Stimulated activated CD4-positive, alpha-beta T cell treated with anti-CD3 and anti-CD28 coated beads, Interleukin-12 subunit alpha, Interleukin-12 subunit beta, amount 100 ng/mL, for 24 hours (primary cell): Measurements from ENCODE around the gene PTPRT.

Experiments used
- DNase-seq, 2 experiments: peaks; one replicate each; pipeline ENCODE4 v3.0.0-alpha.2; 2020; ENCODE audit warnings: low read depth in 2 of 2

PTPRT gene

DNA sequence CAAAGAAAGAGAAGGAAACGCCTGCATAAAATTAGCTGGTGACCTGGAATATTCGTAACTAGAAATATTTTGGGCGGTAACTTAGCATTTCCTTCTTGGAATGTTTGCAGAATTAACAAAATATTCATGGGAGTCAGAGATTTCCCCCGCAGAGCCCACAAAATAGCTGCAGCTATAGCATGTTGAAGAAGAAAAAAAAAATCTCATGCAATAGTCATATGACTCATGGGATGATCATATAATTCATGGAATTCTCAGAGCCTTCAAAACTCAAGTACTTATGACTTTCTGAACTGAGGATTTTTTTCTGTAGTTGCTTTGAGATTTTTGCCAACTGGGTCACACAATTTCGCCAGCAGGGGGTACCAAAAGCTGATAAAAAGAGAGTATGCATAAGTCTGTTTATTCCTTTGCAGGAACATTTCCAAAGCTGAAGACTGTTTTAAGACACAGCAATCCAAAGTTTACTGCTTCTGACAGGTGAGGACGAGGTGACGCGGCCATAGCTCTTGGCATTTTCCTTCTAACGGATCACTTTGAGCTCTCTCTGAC is 985.5 kb downstream of the PTPRT start:
- DNase-seq = no peak

DNA sequence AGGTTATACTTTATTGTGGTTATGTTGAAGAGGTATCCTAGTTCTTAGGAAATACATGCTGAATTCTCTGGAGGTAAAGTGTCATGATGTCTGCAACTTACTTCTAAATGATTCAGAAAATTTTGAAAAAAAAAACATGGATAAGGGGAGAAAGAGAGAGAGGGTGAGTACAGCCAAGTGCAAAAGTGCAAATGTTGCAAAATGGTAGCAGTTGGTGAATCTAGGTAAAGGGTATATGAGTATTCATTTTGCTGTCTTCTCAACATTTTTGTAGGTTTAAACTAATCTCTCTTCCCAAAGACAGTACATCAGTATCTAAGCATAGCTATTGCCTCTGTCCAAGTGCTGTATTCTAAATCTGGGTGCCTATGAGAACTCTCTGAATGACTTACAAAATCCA is 992.1 kb downstream of the PTPRT start:
- no peak for DNase-seq

DNA sequence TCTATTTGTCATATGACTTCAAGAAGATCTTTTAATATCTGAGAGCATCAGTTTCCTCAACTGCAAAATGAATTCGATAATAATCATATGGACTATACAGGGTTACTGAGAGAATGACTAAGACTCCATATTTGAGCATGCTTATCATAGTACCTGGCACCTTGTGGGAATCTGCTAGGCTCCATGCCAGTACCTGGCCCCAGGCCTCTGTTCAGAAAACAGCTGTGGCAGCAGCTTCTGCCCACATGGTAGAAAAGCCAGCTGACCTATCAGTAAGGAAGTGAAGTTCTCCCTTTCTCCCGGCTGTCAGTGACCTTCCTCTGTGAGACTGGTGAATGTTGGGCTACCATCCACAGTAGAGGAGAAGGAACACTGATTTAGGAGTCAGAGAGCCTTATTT is 996.6 kb downstream of the PTPRT start:
- DNase-seq = no peak

DNA sequence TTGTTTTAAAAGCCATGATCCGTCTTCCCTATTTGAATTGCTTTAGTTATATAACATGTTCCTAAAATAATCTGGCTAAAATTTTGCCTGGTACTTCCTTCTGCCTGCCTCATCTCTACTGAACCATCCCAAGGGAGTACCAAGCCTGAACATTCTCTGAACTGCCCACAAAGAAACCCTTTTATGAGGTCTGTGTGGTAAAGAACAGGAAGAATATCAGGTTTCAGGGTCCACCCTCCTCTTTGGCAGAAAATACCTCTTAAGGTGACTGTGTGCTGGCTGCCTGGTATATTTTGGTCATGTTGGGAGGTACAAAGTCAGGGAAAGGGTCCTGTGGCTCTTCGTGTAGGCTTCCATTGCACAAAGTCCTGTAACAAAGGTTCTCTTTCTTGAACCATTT is 997.4 kb downstream of the PTPRT start:
- DNase-seq = no peak

DNA sequence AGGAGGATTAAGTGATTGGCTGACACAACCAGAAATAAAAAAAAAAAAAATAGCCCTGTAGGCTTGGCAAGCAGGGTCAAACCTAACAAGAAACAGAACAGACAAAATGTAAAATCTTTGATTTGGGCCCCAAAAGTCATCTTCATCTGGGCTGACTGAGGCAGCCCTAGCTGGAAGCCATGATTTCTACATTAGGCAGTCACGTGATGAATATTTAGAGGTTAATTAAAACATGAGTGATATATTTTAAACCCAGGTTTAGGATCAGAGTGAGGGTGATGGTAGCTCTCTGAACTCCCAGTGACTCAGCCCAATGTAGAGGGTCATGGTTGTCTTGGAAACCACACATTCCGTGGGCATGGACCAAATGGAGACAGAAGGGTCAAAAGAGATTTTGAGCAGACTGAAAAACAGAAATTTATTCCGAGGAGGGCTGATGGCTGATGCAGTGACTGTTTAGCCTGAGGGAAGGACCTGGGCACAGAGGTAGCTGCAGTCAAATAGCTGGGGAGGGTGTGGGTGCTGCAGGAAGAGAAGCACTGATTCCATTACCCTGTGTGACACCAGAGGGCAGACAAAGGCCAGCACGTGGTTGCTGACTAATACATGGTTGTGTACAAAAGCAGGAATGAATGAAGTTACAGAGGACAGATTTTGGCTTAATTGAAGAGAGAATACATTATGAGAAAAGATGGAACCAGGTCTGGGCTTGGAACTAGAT is 998.4 kb downstream of the PTPRT start:
- DNase-seq = no peak

DNA sequence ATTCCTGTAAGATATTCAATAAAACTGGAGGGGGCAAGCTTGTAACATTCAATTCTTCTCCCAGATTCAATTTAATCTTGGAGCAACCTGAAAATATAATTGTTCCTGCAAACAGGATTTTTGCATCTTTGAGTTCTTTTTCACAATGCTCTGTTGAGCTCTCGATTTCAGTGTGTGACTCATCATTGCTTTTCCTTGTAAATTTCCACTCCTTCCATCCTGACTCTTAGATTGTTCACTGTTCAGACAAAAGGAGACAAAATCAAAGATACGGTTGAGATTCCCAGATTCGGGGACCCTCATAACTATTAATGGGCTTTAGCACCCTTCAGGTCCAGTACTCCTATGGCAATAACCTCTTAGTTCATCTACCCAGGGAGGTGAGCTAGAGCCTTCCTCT is 999.6 kb downstream of the PTPRT start:
- no peak for DNase-seq

DNA sequence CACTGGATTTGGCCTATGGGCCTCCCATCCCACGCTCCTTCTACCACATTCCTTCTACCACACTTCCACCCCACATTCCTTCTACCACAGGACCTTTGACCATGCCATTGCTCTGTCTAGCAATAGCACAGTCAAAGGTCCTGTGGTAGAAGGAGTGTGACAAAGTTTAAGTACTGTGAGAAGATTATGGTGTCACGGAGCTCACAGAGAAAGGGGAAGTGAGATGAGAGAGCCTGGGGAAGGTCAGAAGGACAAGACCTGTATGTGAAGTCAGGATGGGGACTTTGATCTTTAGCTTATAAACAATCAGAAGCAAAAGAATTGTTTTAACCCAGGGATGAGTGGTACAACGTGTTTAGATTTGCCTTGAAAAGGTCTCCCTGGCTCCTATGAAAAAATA is 1003.4 kb downstream of the PTPRT start:
- no peak for DNase-seq

DNA sequence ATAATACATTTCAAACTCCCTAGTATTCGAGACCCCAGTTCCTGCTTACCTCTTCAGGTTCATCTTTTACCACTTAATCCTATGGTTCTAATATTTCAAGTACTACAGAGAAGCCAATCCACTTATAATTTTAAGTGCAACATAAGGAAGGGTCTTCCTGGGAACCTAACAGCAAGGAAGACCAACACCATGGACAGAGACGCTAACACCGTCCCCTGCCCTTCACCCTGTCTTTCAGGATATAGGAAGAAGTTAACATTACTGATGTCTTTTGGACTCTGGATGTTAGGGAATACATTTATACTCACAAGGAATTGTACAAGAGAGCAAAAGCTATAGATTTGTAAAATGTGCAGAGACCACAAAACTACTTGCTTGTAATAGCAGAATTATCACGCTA is 1006.6 kb downstream of the PTPRT start:
- no peak for DNase-seq

DNA sequence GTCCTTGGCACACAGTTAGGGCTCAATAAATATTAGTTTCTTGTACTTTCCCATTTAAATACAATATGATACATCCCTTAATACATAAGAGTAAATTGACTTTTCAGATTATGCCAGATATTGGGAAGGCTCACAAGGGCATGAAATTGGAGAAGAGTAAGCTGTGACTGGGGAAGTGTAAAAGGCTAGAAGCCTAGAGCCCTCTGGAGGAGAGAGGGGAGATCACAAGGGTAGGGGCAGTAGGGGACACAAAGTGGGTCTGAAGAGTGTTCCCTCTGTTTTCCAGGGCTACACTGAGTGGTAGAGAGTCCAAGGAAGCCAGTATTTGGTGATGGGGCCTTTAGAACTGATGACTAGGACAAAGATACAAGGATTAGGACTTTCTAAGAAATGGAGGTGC is 1008.6 kb downstream of the PTPRT start:
- DNase-seq = no peak

DNA sequence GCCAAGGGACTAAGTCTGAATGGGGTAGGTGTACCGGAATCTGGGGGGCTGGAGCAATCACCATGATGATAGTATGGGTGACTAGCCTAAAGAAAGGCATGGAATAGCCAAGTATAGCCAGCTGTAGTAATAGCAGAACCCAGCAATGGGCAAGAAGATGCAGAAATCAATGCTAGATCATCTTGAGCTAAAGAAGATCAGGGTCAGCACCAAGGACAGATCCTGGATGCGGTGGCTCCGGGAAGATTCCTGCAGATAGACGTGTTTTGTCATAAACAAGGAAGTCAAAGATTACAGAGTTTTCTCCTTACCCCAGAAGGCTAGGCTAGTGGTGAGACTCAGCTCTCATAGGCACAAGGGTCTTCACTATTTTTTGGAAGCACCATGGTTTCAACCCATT is 1009.9 kb downstream of the PTPRT start:
- no peak for DNase-seq

DNA sequence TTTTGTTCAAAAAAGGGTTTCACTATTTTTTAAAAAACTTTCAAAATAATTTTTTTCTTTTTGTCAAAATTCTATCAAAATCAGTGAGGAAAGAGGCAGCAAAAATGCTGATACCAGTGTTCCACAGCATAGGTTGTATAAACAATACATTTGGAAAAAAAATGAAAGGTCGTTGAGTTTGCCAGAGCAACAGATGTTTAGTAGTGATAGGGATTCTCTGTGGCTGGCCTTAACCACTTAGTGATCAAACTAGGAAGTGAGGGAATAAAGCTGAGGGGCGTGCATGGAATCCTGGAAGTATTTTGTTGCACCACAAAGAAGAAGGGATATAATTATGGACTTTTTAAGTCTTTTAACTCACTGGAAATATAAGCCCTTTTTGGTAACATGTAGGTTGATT is 1016.3 kb downstream of the PTPRT start:
- no peak for DNase-seq

DNA sequence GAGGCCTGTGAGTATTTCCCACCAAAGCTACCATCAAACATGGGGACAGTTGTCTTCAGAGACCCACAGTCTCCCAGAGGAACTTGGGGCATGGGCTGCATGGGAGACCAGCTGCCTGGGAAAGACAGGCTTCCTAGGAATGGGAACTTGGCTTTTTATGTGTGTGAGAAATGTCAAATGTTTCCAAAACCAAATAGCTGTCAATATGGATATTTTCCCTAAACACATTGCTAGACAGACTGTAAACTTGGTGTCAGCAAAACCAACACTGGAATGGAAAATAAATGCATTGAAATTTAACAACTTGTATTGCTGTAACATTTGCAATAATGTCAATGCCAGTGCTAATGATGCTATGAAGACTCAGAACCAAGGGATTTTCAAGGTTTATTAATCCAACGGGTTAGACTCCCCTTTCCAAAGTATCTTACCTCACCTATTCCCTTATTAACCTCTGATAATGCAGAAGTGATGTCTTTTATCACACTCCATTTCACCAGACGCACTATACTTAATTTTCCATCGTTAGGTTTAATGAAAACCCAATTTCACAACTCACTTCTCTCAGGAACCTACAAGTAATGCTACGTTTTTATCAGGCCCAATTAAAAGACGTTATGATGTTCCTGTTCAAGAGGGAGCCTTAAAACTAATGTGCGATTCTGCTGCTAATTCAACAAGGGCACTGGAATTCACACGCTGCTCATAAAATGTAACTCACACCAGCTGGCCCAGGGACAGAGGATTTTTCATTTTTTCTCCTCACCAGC is 1025.4 kb downstream of the PTPRT start:
- DNase-seq = no peak

DNA sequence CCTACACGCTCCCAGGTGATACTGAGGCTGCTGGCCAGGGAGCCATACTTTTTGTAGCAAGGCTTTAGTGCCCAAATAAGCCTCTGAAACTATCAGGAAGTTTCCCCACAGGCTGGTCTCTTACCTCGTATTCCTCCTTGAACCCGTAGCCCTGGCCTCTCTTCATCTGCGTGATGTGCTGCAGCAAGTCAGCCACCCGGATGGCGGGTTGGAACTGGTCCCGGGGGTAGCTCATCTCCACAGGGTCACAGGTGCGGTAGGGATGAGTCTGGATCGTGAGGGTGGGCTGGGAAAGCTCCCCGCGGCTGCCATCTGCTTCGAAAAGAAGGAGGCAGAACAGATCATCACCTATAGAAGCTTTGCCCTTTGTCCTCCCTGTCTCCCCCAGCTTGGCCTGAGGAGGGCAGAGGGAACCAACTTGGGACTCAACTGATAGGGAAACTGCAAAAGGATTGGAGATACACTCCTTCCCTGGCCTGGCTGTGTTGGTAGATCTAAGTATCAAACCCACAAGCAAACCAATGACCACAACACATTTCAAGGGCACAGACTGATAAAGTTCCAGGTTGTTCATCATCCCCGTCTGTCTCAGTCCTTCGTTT is 1028.4 kb downstream of the PTPRT start:
- DNase-seq = no peak

DNA sequence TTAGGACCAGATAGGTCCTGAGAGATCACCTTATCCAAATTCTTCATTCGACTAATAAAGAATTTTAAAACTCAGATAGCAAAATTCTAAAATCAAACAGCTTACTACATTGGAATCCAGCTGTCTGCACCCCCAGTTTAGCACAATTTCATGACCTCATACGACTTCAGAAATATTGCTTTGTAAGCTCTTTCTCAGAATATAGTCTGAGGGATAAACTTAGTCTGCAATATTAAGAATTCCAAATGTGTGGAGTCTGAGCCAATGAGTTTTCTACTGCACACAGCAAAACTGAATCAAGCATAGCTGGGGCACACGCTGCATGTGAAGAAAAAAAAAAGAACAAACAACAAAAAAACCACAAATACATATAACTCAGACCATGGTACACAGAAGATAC is 1029.9 kb downstream of the PTPRT start:
- no peak for DNase-seq

DNA sequence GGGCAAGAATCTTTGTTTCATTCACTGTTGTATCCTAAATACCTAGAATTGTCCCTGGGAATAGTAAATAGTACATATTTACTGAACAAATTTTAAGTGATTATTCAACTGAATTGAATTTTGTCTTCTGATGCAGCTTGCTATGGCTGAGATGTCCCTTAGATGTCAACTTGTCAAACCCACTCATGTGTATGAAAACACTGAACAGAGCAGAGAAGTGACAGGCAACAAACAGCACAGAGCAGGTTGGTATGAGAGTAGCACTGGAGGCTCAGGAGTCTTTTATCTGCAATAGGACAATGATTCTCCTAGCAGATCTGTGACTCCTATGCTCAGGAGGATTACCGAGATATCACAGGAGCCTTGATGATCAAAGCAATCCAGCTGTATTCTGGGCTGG is 1031.4 kb downstream of the PTPRT start:
- no peak for DNase-seq

DNA sequence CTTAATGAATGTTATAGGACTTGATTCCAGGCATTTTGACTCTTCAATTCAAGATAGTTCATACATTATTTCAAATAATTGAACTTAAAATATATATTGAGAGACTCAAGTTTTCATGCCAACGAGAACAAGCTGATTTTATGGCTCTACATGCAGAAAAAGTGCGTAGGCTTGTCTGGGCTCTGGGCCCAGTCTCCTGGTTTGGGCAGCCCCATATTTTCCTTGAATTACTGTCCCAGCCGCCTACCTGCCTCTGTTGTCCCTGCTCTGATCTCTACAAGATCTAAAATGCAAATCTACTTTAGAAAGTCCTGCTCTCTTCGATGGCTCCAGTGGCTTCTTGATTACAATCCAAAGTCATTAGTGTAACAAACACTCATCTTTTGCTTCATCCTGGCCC is 1034.1 kb downstream of the PTPRT start:
- no peak for DNase-seq

DNA sequence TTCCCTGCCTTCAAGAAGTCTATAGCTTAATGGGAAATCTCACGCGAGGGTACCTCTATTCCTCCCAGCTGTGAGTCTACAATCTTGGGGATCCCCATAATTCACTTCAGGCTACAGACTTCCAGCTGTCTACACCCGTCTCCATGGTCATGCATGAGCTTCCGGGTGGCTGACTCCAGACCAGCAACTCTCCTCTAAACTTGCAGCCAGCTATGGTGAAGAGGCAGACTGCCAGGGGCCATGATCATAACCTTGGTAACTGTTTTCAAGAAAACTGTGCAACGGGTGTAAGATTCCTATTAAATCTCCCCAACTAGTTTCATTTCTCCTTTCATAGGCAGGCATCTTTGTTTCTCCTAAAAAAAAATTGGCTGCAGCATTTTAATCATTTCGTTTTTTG is 1037.1 kb downstream of the PTPRT start:
- no peak for DNase-seq

DNA sequence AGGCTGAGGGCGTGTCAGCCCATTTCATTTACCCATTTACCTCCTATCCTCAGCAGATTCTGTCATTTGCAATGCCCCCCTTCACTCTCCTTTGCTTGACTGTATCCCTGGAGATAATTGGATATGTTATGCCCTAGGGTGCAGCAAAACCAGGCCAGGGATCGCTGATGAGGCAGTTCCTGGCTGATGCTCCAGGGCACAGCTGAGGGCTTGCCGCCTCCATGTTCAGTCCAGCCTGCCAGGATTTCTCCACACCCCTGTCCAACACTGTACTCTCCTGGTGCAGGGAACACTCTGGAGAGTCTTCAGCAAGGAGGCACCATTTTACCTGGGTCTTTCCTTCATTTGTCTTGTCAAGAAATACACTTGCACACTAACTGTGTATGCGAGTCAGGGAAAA is 1039.5 kb downstream of the PTPRT start:
- no peak for DNase-seq

DNA sequence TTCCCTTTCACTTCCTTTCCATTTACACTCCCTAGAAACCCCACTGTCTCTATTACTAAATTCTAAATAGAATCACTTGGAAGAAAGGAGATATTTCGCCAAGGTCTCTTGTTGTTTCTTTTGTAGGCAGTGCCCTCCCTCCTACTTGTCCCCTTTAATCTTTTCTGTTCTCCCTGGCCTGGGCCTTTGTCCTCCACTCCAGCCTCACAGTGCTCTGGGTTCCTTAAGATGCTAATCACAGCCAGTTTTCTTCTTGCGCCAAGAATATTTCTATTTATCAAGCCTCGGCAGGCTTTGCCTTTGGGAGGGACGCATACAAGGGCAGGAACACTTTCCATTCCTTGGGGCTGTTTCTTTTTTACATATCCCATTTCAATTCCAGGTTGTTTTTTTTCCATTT is 1051.0 kb downstream of the PTPRT start:
- no peak for DNase-seq

DNA sequence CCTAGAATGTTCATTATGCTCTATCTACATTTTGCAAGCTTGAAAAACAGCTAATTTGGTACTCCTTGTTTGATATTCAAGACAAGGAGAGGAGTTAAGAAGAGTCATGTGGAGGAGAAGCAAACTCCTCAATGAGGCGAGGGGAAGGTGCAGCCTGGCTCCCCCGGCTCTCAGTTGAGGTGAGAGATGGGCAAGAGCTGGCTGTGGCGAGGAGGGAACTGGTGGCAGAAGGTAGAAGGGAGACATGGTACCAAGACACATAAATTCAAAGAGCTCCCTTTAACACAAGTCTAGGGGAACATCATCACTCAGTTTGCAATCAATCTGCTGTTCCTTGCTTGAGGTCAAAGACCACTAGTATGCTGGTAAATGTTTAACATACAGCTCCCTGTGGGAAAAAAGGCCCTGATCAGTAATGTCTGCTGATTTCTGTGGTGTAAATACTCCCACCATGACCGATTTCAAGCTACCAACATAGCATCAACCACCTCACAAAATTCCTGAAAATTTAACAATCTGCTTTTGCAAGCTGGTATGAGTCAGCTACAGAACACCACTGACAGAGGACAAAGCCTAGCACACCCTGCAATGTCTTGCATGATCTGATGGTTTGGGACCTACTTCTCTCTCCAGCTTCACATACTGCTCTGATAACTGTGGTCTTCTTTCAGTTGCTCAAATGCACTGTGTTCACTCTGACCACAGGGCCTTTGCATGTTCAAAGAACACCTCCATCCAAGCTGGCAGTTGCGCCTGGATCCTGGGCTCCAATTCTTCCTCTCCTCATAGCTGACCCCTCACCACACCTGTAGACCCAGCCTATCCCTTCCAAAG is 1055.2 kb downstream of the PTPRT start:
- DNase-seq = no peak

DNA sequence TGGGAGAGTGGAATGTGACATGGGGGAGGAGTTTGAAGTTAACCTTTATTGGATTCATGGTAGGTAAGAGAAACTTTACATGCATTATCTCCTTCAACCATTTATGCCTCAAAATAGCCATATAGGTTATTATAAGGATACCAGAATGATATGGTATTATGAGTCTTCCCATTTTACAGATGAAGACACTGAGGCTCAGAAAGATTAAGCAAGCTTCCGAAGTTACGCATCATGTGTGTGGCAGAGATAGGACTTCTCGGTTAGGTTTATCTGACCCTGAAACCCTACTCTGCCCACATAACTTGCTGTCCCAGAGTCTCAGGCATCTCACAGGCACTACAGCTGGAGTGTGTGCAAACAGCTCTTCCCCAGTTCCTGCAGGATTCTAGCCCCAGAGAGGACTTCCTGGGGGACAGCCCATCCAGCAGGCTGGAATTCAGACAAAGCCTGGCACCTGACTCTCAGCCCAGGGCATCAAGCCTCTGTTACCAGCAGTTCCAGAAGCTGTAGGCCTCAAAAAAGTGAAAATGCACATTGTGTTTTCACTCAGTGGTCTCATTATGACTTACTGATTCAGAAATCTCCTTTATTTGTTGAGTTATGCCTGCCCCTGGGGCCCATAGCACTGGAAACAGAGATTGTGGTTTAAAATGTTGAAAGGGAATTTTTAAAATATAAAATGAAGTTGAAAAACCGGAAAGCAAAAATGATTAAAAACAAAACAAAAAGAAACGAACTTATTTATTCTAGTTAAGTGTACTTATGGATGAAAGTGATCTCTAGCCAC is 1058.7 kb downstream of the PTPRT start:
- DNase-seq = no peak
